ENCODE data around the gene CDK2AP2.

GRCh38 chr11:67486481-67487195, 21.3 kb downstream of the CDK2AP2 start:
- TF ChIP-seq CTCF (IDR thresholded peaks at IDR 0.05): no peak
- no peak for TF ChIP-seq POLR2A (IDR thresholded peaks at IDR 0.05)
- TF ChIP-seq POLR2AphosphoS5 (IDR thresholded peaks at IDR 0.05): no peak
- TF ChIP-seq EP300 (IDR thresholded peaks at IDR 0.05): no peak
